ENCODE measurements around the gene PSEN1. TPM values are rescaled to one million over a fixed set of nuclear protein-coding genes. Genes with fewer than 3 reads are reported as not detected.

Gene PSEN1
- polyA plus RNA-seq, 1 donor (not counting 4 experiments of a cell fraction or from before 2014, with no cell fraction given) = 32.6 TPM

DNA sequence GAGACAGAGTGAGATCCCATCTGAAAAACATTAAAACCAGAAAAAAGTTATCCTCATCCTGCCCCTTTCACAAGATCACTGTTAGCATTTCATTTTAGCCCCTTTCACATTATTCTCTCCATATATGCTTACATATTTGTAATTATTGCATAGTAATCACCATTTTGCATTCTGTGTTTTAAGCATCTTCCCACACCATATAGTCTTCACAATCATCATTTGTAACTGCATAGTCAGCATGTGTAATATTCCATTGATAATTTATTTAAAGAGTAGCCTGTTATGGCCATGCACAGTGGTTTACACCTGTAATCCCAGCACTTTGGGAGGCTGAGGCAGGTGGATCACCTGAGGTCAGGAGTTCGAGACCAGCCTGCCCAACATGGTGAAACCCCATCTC, 112.8 kb downstream of the PSEN1 start:
- no peaks in the 10 kb centered on the region for H4K20me1 ChIP-seq (ENCODE audit: control insufficient read depth, extremely low read depth, insufficient read depth, low read length)
- dilution Hi-C loops (cut with MboI; ENCODE audit: extremely low pct_ligation_motif_present, low sequenced_read_pairs) = no loop called here

DNA sequence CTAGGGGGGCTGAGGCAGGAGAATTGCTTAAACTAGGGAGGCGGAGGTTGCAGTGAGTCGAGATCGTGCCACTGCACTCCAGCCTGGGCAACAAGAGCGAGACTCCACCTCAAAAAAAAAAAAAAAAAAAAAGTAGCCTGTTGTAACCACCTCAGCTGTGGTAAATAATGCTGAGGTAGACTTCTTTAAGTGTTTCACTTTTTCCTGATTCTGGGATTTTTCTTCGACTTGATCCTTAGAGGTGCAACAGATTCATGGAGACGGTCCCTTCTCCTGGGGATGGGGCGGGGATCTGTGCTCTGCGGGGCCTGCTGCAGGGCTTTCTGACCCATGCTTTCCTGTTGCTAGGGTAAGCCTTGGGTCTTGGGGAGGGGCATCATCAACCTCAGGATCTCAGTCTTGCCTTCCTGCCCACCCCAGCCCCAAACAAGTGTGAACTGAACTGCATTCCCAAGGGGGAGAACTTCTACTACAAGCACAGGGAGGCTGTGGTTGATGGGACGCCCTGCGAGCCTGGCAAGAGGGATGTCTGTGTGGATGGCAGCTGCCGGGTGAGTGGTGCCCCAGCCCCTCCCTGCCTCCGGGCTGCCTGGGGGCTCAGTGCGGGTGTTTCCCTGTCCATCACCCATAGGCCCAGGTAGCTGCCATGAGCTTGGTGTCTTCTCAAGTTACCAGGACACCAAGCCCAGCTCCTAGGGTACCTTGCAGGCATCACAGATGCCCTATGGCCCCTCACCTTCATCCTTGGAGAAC, 113.4 kb downstream of the PSEN1 start:
- Histone ChIP-seq H3K27ac (ENCODE audit: control insufficient read depth, insufficient read depth, low read length) (no peak overlapping the region), H3K79me2 (ENCODE audit: control insufficient read depth, insufficient read depth, low read length) (peaks cover 10% of the 10 kb centered on the region), H3K36me3 (ENCODE audit: control insufficient read depth in 2 of 2, extremely low read depth in 1 of 2, insufficient read depth in 2 of 2, low read length in 2 of 2) (no peaks in the 10 kb centered on the region), H3K9me1 (ENCODE audit: control insufficient read depth, extremely low read depth, insufficient read depth, low read length) (no peaks in the 10 kb centered on the region), H3K4me2 (ENCODE audit: control insufficient read depth, extremely low read depth, insufficient read depth, low read depth, low read length) (no peak overlapping the region), H3K27me3 (ENCODE audit: control insufficient read depth, extremely low read depth, insufficient read depth, low read length) (no peaks in the 10 kb centered on the region), H3K9ac (ENCODE audit: control insufficient read depth, extremely low read depth, insufficient read depth, low read length) (no peak overlapping the region), H2AFZ (ENCODE audit: control insufficient read depth, low read length) (no peak overlapping the region), H4K20me1 (ENCODE audit: control insufficient read depth, extremely low read depth, insufficient read depth, low read length) (no peaks in the 10 kb centered on the region), H3K9me3 (ENCODE audit: control insufficient read depth, low read depth, low read length) (no peaks in the 10 kb centered on the region), H3K4me1 (ENCODE audit: control insufficient read depth, extremely low read depth, insufficient read depth, low read length) (peaks cover 11% of the 10 kb centered on the region), H3K4me3 (ENCODE audit: control insufficient read depth in 2 of 3, extremely low read depth in 1 of 3, insufficient read depth in 2 of 3, low read depth in 1 of 3, low read length in 3 of 3) (no peak overlapping the region)
- TF ChIP-seq CTCF (optimal IDR thresholded peaks at IDR 0.05 in 1 of 3, IDR thresholded peaks at IDR 0.05 in 1 of 3, conservative IDR thresholded peaks at IDR 0.05 in 1 of 3; ENCODE audit: extremely low read depth in 1 of 3, insufficient read depth in 2 of 3, low read length in 3 of 3) (no peak), EZH2 (IDR thresholded peaks at IDR 0.05; ENCODE audit: low read length) (no peak)
- DNase-seq (ENCODE audit: low read depth, low spot score) (no peak), FAIRE-seq (no peak)
- dilution Hi-C loops (cut with MboI; ENCODE audit: extremely low pct_ligation_motif_present, low sequenced_read_pairs) = no loop called here

More for the DNA sequence above, 112.8 kb downstream of the PSEN1 start:
- peaks cover 11% of the 10 kb centered on the region for H3K4me1 ChIP-seq (ENCODE audit: control insufficient read depth, extremely low read depth, insufficient read depth, low read length)
- no peak for FAIRE-seq
- H2AFZ ChIP-seq (ENCODE audit: control insufficient read depth, low read length) = no peak overlapping the region
- H3K79me2 ChIP-seq (ENCODE audit: control insufficient read depth, insufficient read depth, low read length) = peaks cover 10% of the 10 kb centered on the region
- no peaks in the 10 kb centered on the region for H3K9me3 ChIP-seq (ENCODE audit: control insufficient read depth, low read depth, low read length)
- no peak for DNase-seq (ENCODE audit: low read depth, low spot score)
- no peaks in the 10 kb centered on the region for H3K9me1 ChIP-seq (ENCODE audit: control insufficient read depth, extremely low read depth, insufficient read depth, low read length)
- no peak overlapping the region for H3K9ac ChIP-seq (ENCODE audit: control insufficient read depth, extremely low read depth, insufficient read depth, low read length)
- no peaks in the 10 kb centered on the region for H3K27me3 ChIP-seq (ENCODE audit: control insufficient read depth, extremely low read depth, insufficient read depth, low read length)
- TF ChIP-seq CTCF (optimal IDR thresholded peaks at IDR 0.05 in 1 of 3, IDR thresholded peaks at IDR 0.05 in 1 of 3, conservative IDR thresholded peaks at IDR 0.05 in 1 of 3; ENCODE audit: extremely low read depth in 1 of 3, insufficient read depth in 2 of 3, low read length in 3 of 3) (no peak), EZH2 (IDR thresholded peaks at IDR 0.05; ENCODE audit: low read length) (no peak)
- peak overlapping the region; percentile 19 for H3K4me2 ChIP-seq (ENCODE audit: control insufficient read depth, extremely low read depth, insufficient read depth, low read depth, low read length)
- peak overlapping the region; percentile 61 for H3K27ac ChIP-seq (ENCODE audit: control insufficient read depth, insufficient read depth, low read length)
- H3K4me3 ChIP-seq (ENCODE audit: control insufficient read depth in 2 of 3, extremely low read depth in 1 of 3, insufficient read depth in 2 of 3, low read depth in 1 of 3, low read length in 3 of 3) = no peak overlapping the region
- H3K36me3 ChIP-seq (ENCODE audit: control insufficient read depth in 2 of 2, extremely low read depth in 1 of 2, insufficient read depth in 2 of 2, low read length in 2 of 2) = no peaks in the 10 kb centered on the region
